ENCODE data around the gene PELO.

PELO gene

DNA sequence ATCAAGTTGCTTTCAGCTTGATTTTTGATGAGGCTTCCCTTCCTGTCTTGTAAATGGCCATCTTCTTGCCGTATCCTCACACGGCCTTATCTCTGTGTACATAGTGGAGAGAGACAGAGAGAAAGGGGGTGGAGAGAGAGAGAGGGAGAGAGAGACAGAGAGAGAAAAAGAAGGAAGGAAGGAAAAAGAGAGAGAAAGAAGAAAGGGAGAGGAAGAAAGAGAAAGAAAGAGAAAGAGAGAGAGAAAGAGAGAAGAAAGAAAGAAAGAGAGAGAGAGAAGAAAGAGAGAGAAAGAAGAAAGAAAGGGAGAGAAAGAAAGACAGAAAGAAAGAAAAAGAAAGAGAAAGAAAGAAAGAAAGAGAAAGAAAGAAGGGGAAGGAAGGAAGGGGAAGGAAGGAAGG lies 46.6 kb downstream of the PELO start:
- FAIRE-seq = no peak

DNA sequence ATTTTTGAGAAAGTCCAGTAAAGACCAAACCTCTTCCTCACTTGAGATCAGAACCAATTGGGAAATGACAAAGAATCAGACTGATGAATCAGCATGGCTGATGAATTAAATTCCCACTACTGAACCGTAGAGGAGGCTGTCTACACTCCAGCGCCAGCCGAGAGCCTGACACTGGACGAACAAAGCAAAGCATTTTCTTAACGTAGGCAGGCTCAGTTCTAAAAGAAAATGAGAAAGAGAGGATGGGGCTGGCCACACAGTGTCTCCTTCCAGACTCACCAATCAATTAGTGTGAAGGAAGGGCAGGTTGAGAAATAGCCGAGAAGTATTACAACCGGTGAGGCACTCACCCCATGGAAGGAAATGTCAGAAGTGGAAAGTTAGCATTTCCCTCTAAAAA lies 49.4 kb downstream of the PELO start:
- FAIRE-seq = no peak
